HUES6 (cell line): ENCODE data around the gene KASH5.
A peak's percentile ranks its signal among the peaks of the same experiment; 100 is the strongest.

Experiments
- H3K27ac ChIP-seq: 2 replicates; pipeline ENCODE4 v1.7.0; 2013; ENCODE audit warnings: low read depth, mild to moderate bottlenecking, low read length, inconsistent platforms
- H3K27me3 ChIP-seq: 2 replicates; pipeline ENCODE4 v1.6.1; 2013; ENCODE audit warnings: low read length; ENCODE audit not compliant: control insufficient read depth, insufficient read depth
- H3K36me3 ChIP-seq: 2 replicates; pipeline ENCODE4 v1.6.1; 2013; ENCODE audit warnings: low read length; ENCODE audit not compliant: control insufficient read depth, insufficient read depth
- H3K4me1 ChIP-seq: 2 replicates; pipeline ENCODE4 v1.6.1; 2013; ENCODE audit warnings: low read length; ENCODE audit not compliant: control insufficient read depth, insufficient read depth
- H3K4me3 ChIP-seq: 2 replicates; pipeline ENCODE4 v1.5.1; 2013; ENCODE audit warnings: low read depth, low read length
- H3K9ac ChIP-seq: one replicate; pipeline ENCODE4 v1.6.1; 2013; ENCODE audit warnings: mild to moderate bottlenecking, low read length
- H3K9me3 ChIP-seq: 2 replicates; pipeline ENCODE4 v1.6.1; 2013; ENCODE audit warnings: low read depth, low read length; ENCODE audit not compliant: control insufficient read depth, insufficient read depth

The KASH5 gene

DNA sequence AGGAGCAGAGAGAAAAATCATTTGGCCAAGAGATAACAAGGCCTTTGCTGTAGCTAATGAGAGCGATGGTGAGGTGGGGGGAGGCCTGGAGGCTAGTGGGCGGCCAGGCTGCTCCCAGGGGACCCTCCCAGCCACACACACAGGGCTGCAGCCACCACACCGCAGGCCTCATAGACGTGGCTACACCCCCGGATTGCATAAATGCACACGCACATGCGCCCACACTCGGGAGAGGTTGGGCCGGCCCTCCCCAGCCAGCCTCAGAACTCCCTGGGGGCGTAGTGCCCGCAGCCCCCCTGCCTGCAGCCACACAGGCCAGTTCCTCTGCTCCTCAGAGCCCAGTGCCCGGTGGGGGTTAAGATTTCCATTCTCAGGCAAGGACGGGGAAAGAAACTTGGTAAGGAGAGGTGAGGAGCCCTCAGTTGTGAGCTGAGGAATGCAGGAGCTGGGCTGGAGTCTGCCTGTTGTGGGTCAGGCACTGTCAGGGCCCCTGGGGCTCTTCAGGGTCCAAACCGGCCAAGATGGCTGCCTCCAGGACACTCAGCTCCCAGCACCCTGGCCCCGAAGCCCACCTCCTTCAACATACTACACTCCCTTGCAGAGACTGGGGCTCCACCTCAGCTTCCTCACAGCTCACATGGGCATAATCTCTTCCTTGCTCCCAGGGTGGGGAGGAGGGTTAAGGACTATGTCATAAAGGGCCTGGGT, 27.2 kb downstream of the KASH5 start:
- Histone ChIP-seq H3K27me3 (peaks cover 11% of the 10 kb centered on the region; the same call in 1 of the 2 replicates), H3K4me1 (peaks cover 36% of the 10 kb centered on the region)

DNA sequence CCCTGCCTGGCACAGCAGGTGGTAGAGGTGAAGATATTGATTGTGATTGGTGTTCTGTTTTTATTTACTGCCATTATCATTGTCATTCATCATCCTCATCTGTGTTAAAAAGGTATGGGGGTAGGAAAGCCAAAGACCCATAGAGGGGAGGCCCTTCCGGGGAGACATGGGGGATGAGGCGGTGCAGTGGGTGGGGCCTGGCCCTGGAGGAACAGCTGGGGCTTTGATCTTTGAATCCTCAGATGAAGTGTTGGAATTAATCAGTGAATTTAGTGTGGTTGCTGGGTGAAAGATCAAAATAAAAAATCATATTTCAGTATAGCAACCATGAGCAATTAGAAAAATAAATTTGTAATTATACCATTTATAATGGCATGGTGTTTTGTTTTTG, 27.8 kb downstream of the KASH5 start:
- no peaks in the 10 kb centered on the region for H3K9me3 ChIP-seq
- no peak overlapping the region for H3K4me3 ChIP-seq
- no peak overlapping the region for H3K9ac ChIP-seq
- peaks cover 16% of the 10 kb centered on the region; the same call in 1 of the 2 replicates for H3K27me3 ChIP-seq
- H3K27ac ChIP-seq: no peak overlapping the region
- peaks cover 41% of the 10 kb centered on the region for H3K4me1 ChIP-seq
- no peaks in the 10 kb centered on the region for H3K36me3 ChIP-seq

More for the DNA sequence above, 27.2 kb downstream of the KASH5 start:
- Histone ChIP-seq H3K4me3 (no peak overlapping the region), H3K9me3 (no peaks in the 10 kb centered on the region), H3K9ac (no peak overlapping the region), H3K27ac (no peak overlapping the region), H3K36me3 (no peaks in the 10 kb centered on the region)

DNA sequence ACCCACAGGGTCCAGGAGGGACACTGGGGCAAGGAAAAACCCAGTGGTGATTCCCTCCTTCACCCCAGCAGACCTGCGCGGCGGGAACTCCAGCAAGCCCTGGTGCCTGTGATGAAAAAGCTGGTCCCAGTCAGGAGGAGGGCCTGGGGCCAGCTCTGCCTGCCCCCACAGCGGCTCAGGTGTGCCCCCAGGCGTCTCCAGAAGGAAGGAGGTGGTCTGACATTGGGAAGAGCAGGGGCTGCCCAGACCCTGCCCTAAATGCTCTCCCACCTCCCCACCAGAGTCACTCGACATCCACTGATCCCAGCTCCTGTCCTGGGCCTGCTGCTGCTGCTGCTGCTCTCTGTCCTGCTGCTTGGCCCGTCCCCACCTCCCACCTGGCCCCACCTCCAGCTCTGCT, 29.0 kb downstream of the KASH5 start:
- Histone ChIP-seq H3K9ac (no peak overlapping the region), H3K4me3 (no peak overlapping the region), H3K4me1 (peaks cover 38% of the 10 kb centered on the region), H3K27me3 (peaks cover 29% of the 10 kb centered on the region), H3K27ac (no peak overlapping the region), H3K36me3 (no peaks in the 10 kb centered on the region), H3K9me3 (no peaks in the 10 kb centered on the region)

DNA sequence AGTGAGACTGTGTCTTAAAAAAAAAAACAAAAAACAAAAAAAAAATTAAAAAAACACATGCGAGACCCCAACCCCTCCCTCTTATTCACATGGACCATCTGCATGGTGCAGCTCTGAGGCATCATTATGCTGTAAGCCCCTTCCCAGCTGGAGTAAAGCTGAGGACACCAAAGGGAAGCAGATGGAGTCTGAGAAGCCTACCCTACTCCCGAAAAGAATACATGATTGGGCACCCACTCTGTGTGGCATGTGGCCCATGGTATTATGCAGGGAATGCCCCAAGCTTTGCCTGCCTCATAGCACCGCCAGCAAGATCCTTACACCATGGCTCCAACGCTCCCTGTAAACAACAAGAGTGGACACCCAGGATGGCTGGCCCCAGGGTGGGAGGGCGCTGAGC, 30.5 kb downstream of the KASH5 start:
- Histone ChIP-seq H3K4me3 (no peak overlapping the region), H3K9me3 (no peaks in the 10 kb centered on the region), H3K27ac (no peak overlapping the region), H3K27me3 (peaks cover 43% of the 10 kb centered on the region), H3K4me1 (peaks cover 33% of the 10 kb centered on the region), H3K9ac (no peak overlapping the region), H3K36me3 (no peaks in the 10 kb centered on the region)

DNA sequence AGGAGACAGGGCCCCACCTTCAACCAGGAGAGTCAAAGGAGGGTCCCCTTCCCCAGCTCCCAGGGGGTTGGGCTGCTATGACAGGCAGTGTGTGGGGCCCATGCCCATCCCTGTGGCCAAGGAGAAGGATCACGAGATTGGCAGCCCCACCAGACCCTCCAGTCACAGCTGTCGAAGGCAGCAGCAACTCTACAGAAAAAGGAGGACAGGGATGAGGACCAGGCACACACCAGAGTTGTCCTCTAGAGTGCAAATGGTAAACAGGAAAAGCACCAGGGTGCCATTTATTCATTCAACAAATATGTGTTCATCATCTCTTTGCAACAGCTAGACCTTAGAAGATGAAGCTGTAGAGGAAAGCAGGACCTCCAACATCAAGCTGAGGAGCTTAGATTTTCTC, 31.1 kb downstream of the KASH5 start:
- Histone ChIP-seq H3K9me3 (no peaks in the 10 kb centered on the region), H3K36me3 (no peaks in the 10 kb centered on the region), H3K4me3 (no peak overlapping the region), H3K27ac (no peak overlapping the region), H3K9ac (no peak overlapping the region), H3K27me3 (peaks cover 49% of the 10 kb centered on the region), H3K4me1 (peaks cover 35% of the 10 kb centered on the region)

DNA sequence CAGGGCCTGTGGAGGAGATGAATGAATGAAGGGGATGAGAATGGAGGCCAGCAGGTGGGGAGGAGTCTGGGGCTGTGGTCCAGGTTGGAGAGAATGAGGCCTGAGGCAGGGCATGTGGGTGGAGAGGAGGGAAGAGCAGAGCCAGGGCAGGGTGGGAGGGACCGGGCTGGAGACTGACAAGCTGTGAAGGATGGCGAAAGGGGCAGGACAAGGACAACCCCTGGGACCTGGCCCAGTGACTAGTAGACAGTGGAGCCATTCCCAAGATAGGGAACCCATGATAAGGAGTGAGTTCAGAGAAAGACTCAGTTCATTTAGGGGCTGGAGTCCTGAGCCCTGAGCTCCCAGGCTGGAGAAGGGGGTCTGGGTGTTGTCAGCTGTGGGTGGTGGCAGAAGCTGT, 32.2 kb downstream of the KASH5 start:
- H3K9me3 ChIP-seq: no peaks in the 10 kb centered on the region
- no peak overlapping the region for H3K27ac ChIP-seq
- H3K27me3 ChIP-seq: peaks cover 60% of the 10 kb centered on the region
- H3K4me1 ChIP-seq: peaks cover 33% of the 10 kb centered on the region
- H3K4me3 ChIP-seq: no peak overlapping the region
- no peaks in the 10 kb centered on the region for H3K36me3 ChIP-seq
- H3K9ac ChIP-seq: no peak overlapping the region

DNA sequence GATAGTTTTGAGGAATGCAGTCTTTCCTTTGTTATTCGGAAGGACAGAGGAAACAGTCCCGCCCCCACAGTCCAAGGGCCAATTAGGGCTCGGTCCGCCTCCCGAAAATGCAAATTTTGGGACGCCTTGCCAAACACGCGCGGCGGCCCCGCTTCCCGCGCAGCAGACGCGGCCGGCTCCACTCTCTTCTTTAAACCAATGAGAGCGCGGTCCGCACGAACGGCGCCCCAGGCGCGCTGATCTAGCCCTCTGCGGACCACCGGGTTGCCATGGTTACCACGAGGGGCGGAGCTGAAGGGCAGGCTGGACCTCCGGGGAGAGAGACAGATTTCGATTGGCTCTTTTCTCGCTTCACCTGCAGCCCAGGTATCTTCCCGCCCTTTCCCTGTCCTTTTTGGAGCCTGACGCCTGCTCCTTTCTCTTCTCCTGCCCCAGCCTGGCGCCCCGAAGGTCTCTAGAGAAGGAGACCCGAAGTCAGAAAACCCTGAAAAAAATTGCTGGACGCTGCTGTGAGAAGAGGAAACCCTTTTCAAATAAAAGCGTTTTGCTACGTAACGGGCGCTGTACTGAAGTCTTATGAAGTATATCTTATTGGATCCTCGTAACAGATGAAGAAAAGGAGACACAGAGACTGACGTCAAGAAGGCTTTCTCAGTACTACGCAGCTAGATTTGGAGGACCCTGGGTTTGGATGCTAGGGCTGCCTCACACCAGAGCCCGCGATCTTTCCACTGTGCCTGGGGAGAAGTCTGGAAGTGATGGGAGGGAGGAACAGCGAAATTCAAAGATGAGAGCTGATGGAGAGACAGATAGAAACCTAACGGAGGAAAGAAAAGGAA, 33.2 kb downstream of the KASH5 start:
- Histone ChIP-seq H3K9ac (no peak overlapping the region), H3K27ac (no peak overlapping the region), H3K4me3 (peak overlapping the region; percentile 35), H3K4me1 (peaks cover 35% of the 10 kb centered on the region), H3K36me3 (no peaks in the 10 kb centered on the region), H3K27me3 (peaks cover 70% of the 10 kb centered on the region), H3K9me3 (no peaks in the 10 kb centered on the region)

DNA sequence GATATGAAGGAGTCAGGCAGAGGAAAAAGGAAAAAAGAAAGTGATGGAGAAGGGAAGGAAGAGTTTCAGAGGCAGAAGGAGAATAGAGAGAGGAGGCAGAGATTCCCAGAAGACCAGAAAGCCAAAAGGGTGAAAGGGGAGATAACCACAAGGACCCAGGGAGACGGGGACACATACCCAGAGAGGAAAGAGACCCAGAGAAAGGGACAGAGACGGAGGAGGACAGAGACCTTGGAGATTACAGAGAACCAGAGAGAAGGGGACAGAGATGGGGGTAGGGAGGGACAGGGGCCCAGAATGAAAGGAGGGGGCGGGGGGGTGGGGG, 33.8 kb downstream of the KASH5 start:
- no peak overlapping the region for H3K27ac ChIP-seq
- no peak overlapping the region for H3K4me3 ChIP-seq
- no peak overlapping the region for H3K9ac ChIP-seq
- H3K27me3 ChIP-seq: peaks cover 76% of the 10 kb centered on the region
- no peaks in the 10 kb centered on the region for H3K36me3 ChIP-seq
- no peaks in the 10 kb centered on the region for H3K9me3 ChIP-seq
- H3K4me1 ChIP-seq: peaks cover 38% of the 10 kb centered on the region

DNA sequence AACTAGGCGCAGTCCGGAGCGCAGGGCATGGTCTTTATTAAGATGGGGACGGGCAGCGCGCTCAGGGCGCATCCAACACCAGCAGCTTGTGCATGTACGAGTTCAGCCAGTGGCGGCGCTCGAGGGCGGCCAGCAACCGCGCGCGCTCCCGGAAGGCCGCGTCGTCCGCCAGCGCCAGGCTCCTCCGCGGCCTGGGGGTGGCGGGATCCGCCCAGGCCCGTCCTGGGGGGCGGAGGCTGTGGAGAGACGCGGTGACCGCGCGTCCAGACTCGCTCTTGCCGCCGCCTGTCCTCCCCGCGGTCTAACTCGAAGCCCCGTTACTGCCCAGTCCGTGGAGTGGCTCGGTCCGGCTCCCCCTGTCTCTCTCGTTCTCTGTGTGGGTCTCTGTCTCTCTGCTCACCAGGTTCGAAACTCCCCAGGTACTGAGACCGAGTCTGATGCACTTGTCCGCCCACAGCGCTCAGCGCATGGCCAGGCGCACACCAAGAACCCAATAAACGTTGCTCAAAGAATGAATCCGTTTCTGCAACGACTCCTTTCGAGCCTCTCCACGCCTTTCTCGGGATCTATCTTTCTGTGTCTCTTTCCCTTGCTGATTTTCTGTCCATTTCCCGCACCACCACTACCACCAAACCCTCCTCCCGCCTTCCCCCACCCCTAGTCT, 34.5 kb downstream of the KASH5 start:
- Histone ChIP-seq H3K9ac (no peak overlapping the region), H3K4me1 (peaks cover 35% of the 10 kb centered on the region), H3K27me3 (peaks cover 83% of the 10 kb centered on the region), H3K36me3 (no peaks in the 10 kb centered on the region), H3K27ac (no peak overlapping the region), H3K9me3 (no peaks in the 10 kb centered on the region), H3K4me3 (peak overlapping the region; percentile 51)

DNA sequence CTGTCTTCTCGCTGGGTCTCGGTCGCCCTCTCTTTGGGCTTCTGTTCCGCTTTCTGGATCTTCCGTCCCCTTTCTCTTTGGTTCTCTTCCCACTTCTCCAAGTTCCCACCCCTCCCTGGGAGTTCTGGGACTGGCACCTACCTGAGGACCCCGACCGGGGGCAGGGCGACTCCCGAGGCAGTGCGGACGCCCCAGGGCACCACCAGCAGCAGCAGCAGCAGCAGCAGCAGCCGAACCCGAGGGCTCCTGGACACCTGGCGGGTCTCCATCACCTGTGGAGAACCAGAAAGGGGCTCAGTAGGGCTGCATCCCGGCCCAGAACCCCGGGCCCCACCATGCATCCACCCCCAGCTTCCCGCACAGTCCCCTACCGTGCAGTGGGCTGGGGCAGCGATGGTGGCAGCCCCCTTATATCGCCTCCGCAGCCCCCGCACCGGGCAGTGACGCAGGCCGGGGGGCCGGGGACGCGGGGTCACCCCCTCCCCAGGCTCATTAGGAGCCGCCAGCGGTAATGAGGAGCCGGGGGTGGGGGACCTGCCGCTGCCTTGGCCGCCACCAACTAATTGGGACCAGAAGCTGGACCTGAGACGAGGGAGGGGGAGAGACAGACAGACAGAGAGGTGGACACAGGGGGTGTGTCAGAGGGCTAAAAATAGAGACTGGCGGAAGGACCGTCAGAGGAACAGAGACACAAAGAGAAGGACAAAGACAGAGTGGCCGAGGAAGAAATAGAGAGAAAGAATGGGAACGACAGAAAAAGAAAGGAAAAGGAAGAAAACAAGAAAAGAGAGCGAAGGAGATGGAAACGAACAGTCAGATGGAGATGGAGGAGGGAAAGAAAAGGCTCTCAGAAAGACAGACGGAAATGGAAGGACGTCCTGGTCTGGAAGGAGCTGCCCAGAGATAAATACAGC, 35.3 kb downstream of the KASH5 start, which contains the start of gene PTH2:
Gene PTH2, minus strand, starts transcription at position 371 of the 914 bp plus-strand sequence. Its CDS starts 102 bp downstream, at position 269.
- H3K4me1 ChIP-seq: peaks cover 39% of the 10 kb centered on the region
- peak within 1 kb of the TSS; percentile 51 for H3K4me3 ChIP-seq
- H3K9ac ChIP-seq: no peak within 1 kb of the TSS
- no peaks in the 10 kb centered on the region for H3K9me3 ChIP-seq
- H3K27me3 ChIP-seq: peaks cover 86% of the 10 kb centered on the region
- H3K36me3 ChIP-seq: no peaks in the 10 kb centered on the region
- no peak within 1 kb of the TSS for H3K27ac ChIP-seq
